Gastroesophageal sphincter (tissue), 4 donors: Measurements from ENCODE around the gene TCEAL3. TPM values are rescaled to one million over a fixed set of nuclear protein-coding genes. Genes with fewer than 3 reads are reported as not detected.

ENCODE experiments used
- ATAC-seq: fragments of 150-250 bp; one replicate; pipeline ENCODE4 v1.9.1; 2016; ENCODE audit warnings: mild to moderate bottlenecking, moderate library complexity
- H3K27ac ChIP-seq, 4 donors: fragments of 200-600 bp; sonication (generic) in 3 of 4; 1 replicate in 3 of 4; 2 replicates in 1 of 4; pipeline ENCODE4 v1.5.1; 2016 to 2019
- H3K27me3 ChIP-seq: fragments of 200-600 bp; sonication (generic); one replicate; pipeline ENCODE4 v1.5.1; 2019
- H3K36me3 ChIP-seq, 2 donors: fragments of 200-600 bp; sonication (generic); one replicate each; pipeline ENCODE4 v1.5.1; 2019; ENCODE audit warnings: control low read depth in 1 of 2
- H3K4me1 ChIP-seq, 3 donors: fragments of 200-600 bp; sonication (generic); 1 replicate in 2 of 3; 2 replicates in 1 of 3; pipeline ENCODE4 v1.5.1; 2016 to 2019; ENCODE audit warnings: control low read depth in 2 of 3
- H3K4me3 ChIP-seq, 2 donors: fragments of 200-600 bp; sonication (generic); one replicate each; pipeline ENCODE4 v1.5.1; 2019; ENCODE audit warnings: mild to moderate bottlenecking in 1 of 2, moderate library complexity in 1 of 2
- H3K9me3 ChIP-seq, 3 donors: fragments of 200-600 bp; sonication (generic); one replicate each; pipeline ENCODE4 v1.5.1; 2017 to 2019; ENCODE audit warnings: control low read depth in 2 of 3
- CTCF ChIP-seq, 4 experiments: fragments of 200-600 bp in 2 of 4; fragments of 450-650 bp in 2 of 4; sonication (generic) in 1 of 4; IDR thresholded peaks; one replicate each; pipeline ENCODE4 v1.5.1; 2017 to 2019; ENCODE audit warnings: antibody characterized with exemption in 4 of 4, mild to moderate bottlenecking in 2 of 4, moderate library complexity in 2 of 4
- EP300 ChIP-seq: sonication (generic); formaldehyde crosslinking; IDR thresholded peaks from one replicate; pipeline ENCODE4 v1.6.1; 2017; ENCODE audit warnings: antibody characterized with exemption, mild to moderate bottlenecking
- POLR2A ChIP-seq, 2 donors: fragments of 450-650 bp; IDR thresholded peaks; one replicate each; pipeline ENCODE4 v1.6.1; 2017; ENCODE audit warnings: antibody characterized with exemption in 2 of 2, mild to moderate bottlenecking in 2 of 2, moderate library complexity in 1 of 2
- POLR2AphosphoS5 ChIP-seq: sonication (generic); formaldehyde crosslinking; IDR thresholded peaks from one replicate; pipeline ENCODE4 v1.6.1; 2017; ENCODE audit warnings: antibody characterized with exemption
- WGBS, 2 donors: methylation state at CpG; one replicate each; pipeline ENCODE4 v1.1.5; 2018; ENCODE audit warnings: low coverage in 1 of 2; 5-methylcytosine and 5-hydroxymethylcytosine counted together
- total RNA-seq, 4 donors: library from RNA; depleted of rRNA; stranded (reverse); fragments of >200 nt; gene quantifications; one replicate each; pipeline ENCODE4 v1.1.0, GENCODE V29; 2016

TCEAL3 gene
- 100 to 1,000 TPM in 3 of 4 donors, 10 to 100 TPM in 1; 99.6 to 257 (median 175) TPM for total RNA-seq

- peak within 1 kb of the TSS; percentile 82 to 95 (median 92) for H3K27ac ChIP-seq
- ATAC-seq = peak; percentile 91
- WGBS, 2 donors = 12% methylated on average over 15 of the region's 59 CpGs; no CpG with 5 or more reads in 1 of the 2 donors
- H3K4me3 ChIP-seq = peak within 1 kb of the TSS; percentile 78 to 91
- peaks cover 0 to 5% of the 10 kb centered on the region in 2 donors for H3K36me3 ChIP-seq
- no peaks in the 10 kb centered on the region for H3K9me3 ChIP-seq
- TF ChIP-seq POLR2A (IDR thresholded peaks at IDR 0.05) = peak; percentile 66 to 76
- peak; percentile 78 for TF ChIP-seq POLR2AphosphoS5
- TF ChIP-seq EP300 = no peak
- TF ChIP-seq CTCF (IDR thresholded peaks at IDR 0.05) = no peak
- no peaks in the 10 kb centered on the region for H3K27me3 ChIP-seq
- H3K4me1 ChIP-seq = peaks cover 0 to 12% (median 0%) of the 10 kb centered on the region in 3 donors
Measured at GRCh38 chrX:103607364-103608305, at the start of gene TCEAL3. Gene TCEAL3, plus strand, starts transcription at chrX:103607963. Its CDS starts 1,102 bp downstream, at chrX:103609065.

GRCh38 chrX:103560256-103560655 is 47.5 kb upstream of the TCEAL3 start:
- Histone ChIP-seq H3K36me3 (no peaks in the 10 kb centered on the region), H3K27me3 (no peaks in the 10 kb centered on the region), H3K9me3 (no peaks in the 10 kb centered on the region), H3K27ac (no peak overlapping the region), H3K4me3 (no peak overlapping the region), H3K4me1 (no peaks in the 10 kb centered on the region)
- TF ChIP-seq EP300 = no peak
- TF ChIP-seq POLR2AphosphoS5 = no peak
- TF ChIP-seq CTCF (IDR thresholded peaks at IDR 0.05) = no peak
- no peak for TF ChIP-seq POLR2A (IDR thresholded peaks at IDR 0.05)
- 38 to 50% methylated on average over 1 of the region's 1 CpG for WGBS, 2 donors
- no peak for ATAC-seq

- TF ChIP-seq POLR2AphosphoS5 (no peak), EP300 (no peak)
- Histone ChIP-seq H3K27me3 (no peaks in the 10 kb centered on the region), H3K36me3 (no peaks in the 10 kb centered on the region), H3K4me3 (no peak overlapping the region), H3K9me3 (no peaks in the 10 kb centered on the region), H3K4me1 (no peaks in the 10 kb centered on the region), H3K27ac (no peak overlapping the region)
- no peak for ATAC-seq
- 67% methylated on average over 1 of the region's 2 CpGs; no CpG with 5 or more reads in 1 of the 2 donors for WGBS, 2 donors
Measured at GRCh38 chrX:103562801-103563200, 45.0 kb upstream of the TCEAL3 start.

GRCh38 chrX:103565197-103565596 is 42.6 kb upstream of the TCEAL3 start:
- 57 to 58% methylated on average over 3 to 4 of the region's 4 CpGs for WGBS, 2 donors
- Histone ChIP-seq H3K27me3 (no peaks in the 10 kb centered on the region), H3K27ac (no peak overlapping the region), H3K36me3 (no peaks in the 10 kb centered on the region), H3K4me1 (no peaks in the 10 kb centered on the region), H3K9me3 (no peaks in the 10 kb centered on the region), H3K4me3 (no peak overlapping the region)
- ATAC-seq = no peak
- TF ChIP-seq POLR2A (IDR thresholded peaks at IDR 0.05) = no peak
- TF ChIP-seq CTCF (IDR thresholded peaks at IDR 0.05) = no peak
- TF ChIP-seq POLR2AphosphoS5 = no peak
- TF ChIP-seq EP300 = no peak

GRCh38 chrX:103565752-103566151 is 42.0 kb upstream of the TCEAL3 start:
- no peak for ATAC-seq
- Histone ChIP-seq H3K4me3 (no peak overlapping the region), H3K27ac (no peak overlapping the region), H3K4me1 (no peaks in the 10 kb centered on the region), H3K36me3 (no peaks in the 10 kb centered on the region), H3K27me3 (no peaks in the 10 kb centered on the region), H3K9me3 (no peaks in the 10 kb centered on the region)
- WGBS, 2 donors = 32 to 40% methylated on average over 1 of the region's 1 CpG
- no peak for TF ChIP-seq POLR2A (IDR thresholded peaks at IDR 0.05)
- no peak for TF ChIP-seq EP300
- no peak for TF ChIP-seq CTCF (IDR thresholded peaks at IDR 0.05)
- no peak for TF ChIP-seq POLR2AphosphoS5
